H9 (cell line): ENCODE measurements around the gene LRP1B. TPM values are rescaled to one million over a fixed set of nuclear protein-coding genes. Genes with fewer than 3 reads are reported as not detected.

Source experiments
- DNase-seq: peaks from one replicate; pipeline ENCODE4 v3.0.0-alpha.2; 2017
- H2AFZ ChIP-seq: one replicate; pipeline ENCODE4 v1.6.1; 2013; ENCODE audit warnings: mild to moderate bottlenecking, low read length, control low read depth, moderate library complexity
- H2AK5ac ChIP-seq: 2 replicates; pipeline ENCODE4 v1.6.1; 2013; ENCODE audit warnings: low read length, control low read depth, mixed read lengths; ENCODE audit not compliant: insufficient read length
- H2BK120ac ChIP-seq: one replicate; pipeline ENCODE4 v1.6.1; 2013; ENCODE audit warnings: low read depth, mild to moderate bottlenecking, low read length, control low read depth, inconsistent platforms; ENCODE audit not compliant: poor library complexity, severe bottlenecking
- H2BK12ac ChIP-seq: 2 replicates; pipeline ENCODE4 v1.6.1; 2013; ENCODE audit warnings: low read length, control low read depth, mixed read lengths, low read depth; ENCODE audit not compliant: insufficient read length
- H2BK15ac ChIP-seq: 2 replicates; pipeline ENCODE4 v1.6.1; 2013; ENCODE audit warnings: low read depth, low read length, control low read depth
- H2BK20ac ChIP-seq: one replicate; pipeline ENCODE4 v1.6.1; 2013; ENCODE audit warnings: low read depth, mild to moderate bottlenecking, low read length, control low read depth, inconsistent platforms; ENCODE audit not compliant: poor library complexity, severe bottlenecking
- H2BK5ac ChIP-seq: 2 replicates; pipeline ENCODE4 v1.6.1; 2013; ENCODE audit warnings: low read length, control low read depth, mixed read lengths; ENCODE audit not compliant: insufficient read length
- H3K14ac ChIP-seq: 2 replicates; pipeline ENCODE4 v1.6.1; 2013; ENCODE audit warnings: low read length, control low read depth; ENCODE audit not compliant: insufficient read depth
- H3K18ac ChIP-seq: 2 replicates; pipeline ENCODE4 v1.6.1; 2013; ENCODE audit warnings: low read depth, mild to moderate bottlenecking, mixed read lengths, low read length, control low read depth; ENCODE audit not compliant: insufficient read length
- H3K23ac ChIP-seq: 2 replicates; pipeline ENCODE4 v1.6.1; 2013; ENCODE audit warnings: low read length, control low read depth, mixed read lengths, low read depth; ENCODE audit not compliant: insufficient read length
- H3K23me2 ChIP-seq: 2 replicates; pipeline ENCODE4 v1.6.1; 2013; ENCODE audit warnings: low read depth, mild to moderate bottlenecking, mixed read lengths, low read length, control low read depth; ENCODE audit not compliant: insufficient read length, poor library complexity, severe bottlenecking
- H3K27ac ChIP-seq: 2 replicates; pipeline ENCODE4 v1.5.1; 2013; ENCODE audit warnings: low read length, control low read depth, mixed read lengths, low read depth; ENCODE audit not compliant: insufficient read length
- H3K27me3 ChIP-seq: 2 replicates; pipeline ENCODE4 v1.6.1; 2013; ENCODE audit warnings: low read length, control low read depth, inconsistent platforms; ENCODE audit not compliant: insufficient read depth
- H3K4ac ChIP-seq: 2 replicates; pipeline ENCODE4 v1.6.1; 2013; ENCODE audit warnings: low read depth, mild to moderate bottlenecking, control low read depth, inconsistent platforms, low read length, moderate library complexity
- H3K4me1 ChIP-seq: 2 replicates; pipeline ENCODE4 v1.6.1; 2013; ENCODE audit warnings: low read length, control low read depth, inconsistent platforms; ENCODE audit not compliant: insufficient read depth
- H3K4me2 ChIP-seq: 2 replicates; pipeline ENCODE4 v1.6.1; 2013; ENCODE audit warnings: low read length, control low read depth, mixed read lengths; ENCODE audit not compliant: insufficient read length, insufficient read depth
- H3K56ac ChIP-seq: 2 replicates; pipeline ENCODE4 v1.6.1; 2013; ENCODE audit warnings: low read depth, mild to moderate bottlenecking, mixed read lengths, low read length, control low read depth; ENCODE audit not compliant: insufficient read length
- H3K79me1 ChIP-seq: 2 replicates; pipeline ENCODE4 v1.6.1; 2013; ENCODE audit warnings: low read depth, mild to moderate bottlenecking, moderate library complexity, low read length, control low read depth, inconsistent platforms; ENCODE audit not compliant: insufficient read depth, poor library complexity, severe bottlenecking
- H3K79me2 ChIP-seq: 2 replicates; pipeline ENCODE4 v1.6.1; 2013; ENCODE audit warnings: low read length, control low read depth, inconsistent platforms; ENCODE audit not compliant: insufficient read depth
- H3K9ac ChIP-seq: 2 replicates; pipeline ENCODE4 v1.6.1; 2013; ENCODE audit warnings: low read length, control low read depth, mixed read lengths; ENCODE audit not compliant: insufficient read length; ENCODE audit errors: extremely low read depth
- H3K9me3 ChIP-seq: one replicate; pipeline ENCODE4 v1.6.1; 2013; ENCODE audit warnings: low read depth, low read length, inconsistent platforms; ENCODE audit not compliant: control insufficient read depth
- H3T11ph ChIP-seq: one replicate; pipeline ENCODE4 v1.6.1; 2013; ENCODE audit warnings: mild to moderate bottlenecking, low read length, control low read depth, inconsistent platforms
- H4K20me1 ChIP-seq: one replicate; pipeline ENCODE4 v1.6.1; 2013; ENCODE audit not compliant: control insufficient read depth, insufficient read length, insufficient read depth
- H4K5ac ChIP-seq: 2 replicates; pipeline ENCODE4 v1.6.1; 2013; ENCODE audit warnings: low read depth, mild to moderate bottlenecking, mixed read lengths, low read length, control low read depth; ENCODE audit not compliant: insufficient read length
- H4K8ac ChIP-seq: replicated peaks from 2 replicates; pipeline ENCODE4 v1.6.1; 2013; ENCODE audit warnings: low read length, control low read depth, mixed read lengths, low read depth; ENCODE audit not compliant: insufficient read length
- H4K91ac ChIP-seq: 2 replicates; pipeline ENCODE4 v1.6.1; 2013; ENCODE audit warnings: low read depth, mild to moderate bottlenecking, moderate library complexity, mixed read lengths, low read length, control low read depth; ENCODE audit not compliant: insufficient read length
- H3K27ac Mint-ChIP-seq, 3 experiments: 2 replicates in 2 of 3; 3 replicates in 1 of 3; pipeline ENCODE4 v1.8.0; 2020 to 2021; ENCODE audit warnings: mixed read lengths in 3 of 3, mild to moderate bottlenecking in 1 of 3, moderate library complexity in 1 of 3
- H3K27me3 Mint-ChIP-seq: 2 replicates; pipeline ENCODE4 v1.8.0; 2021; ENCODE audit warnings: low read depth, mild to moderate bottlenecking, moderate library complexity, mixed read lengths
- H3K36me3 Mint-ChIP-seq, 3 experiments: 2 replicates in 2 of 3; 3 replicates in 1 of 3; pipeline ENCODE4 v1.8.0; 2020 to 2021; ENCODE audit warnings: low read depth in 3 of 3, mixed read lengths in 3 of 3; ENCODE audit not compliant: insufficient read depth in 1 of 3
- H3K4me1 Mint-ChIP-seq, 2 experiments: 2 replicates each; pipeline ENCODE4 v1.8.0; 2020; ENCODE audit warnings: mixed read lengths in 2 of 2
- H3K4me3 Mint-ChIP-seq, 2 experiments: 2 replicates in 1 of 2; 3 replicates in 1 of 2; pipeline ENCODE4 v1.8.0; 2020 to 2021; ENCODE audit warnings: mild to moderate bottlenecking in 2 of 2, mixed read lengths in 2 of 2, moderate library complexity in 1 of 2
- H3K9me3 Mint-ChIP-seq, 2 experiments: 2 replicates in 1 of 2; 3 replicates in 1 of 2; pipeline ENCODE4 v1.8.0; 2020; ENCODE audit warnings: mild to moderate bottlenecking in 2 of 2, mixed read lengths in 2 of 2, moderate library complexity in 1 of 2
- CTCF ChIP-seq: fragments of 200-600 bp; sonication (generic); conservative IDR thresholded peaks from 3 replicates; pipeline ENCODE4 v1.8.0; 2021; ENCODE audit warnings: antibody characterized with exemption, mild to moderate bottlenecking
- WGBS: extraction: QIAGEN DNeasy Blood & Tissue Kit; methylation state at CpG from one replicate; pipeline ENCODE4 v1.1.7; 2013; ENCODE audit warnings: missing lambda C conversion rate, low lambda C conversion rate, mixed read lengths; ENCODE audit not compliant: insufficient read length; ENCODE audit errors: extremely low coverage; 5-methylcytosine and 5-hydroxymethylcytosine counted together
- total RNA-seq: library from RNA; stranded (reverse); gene quantifications from 2 replicates; pipeline ENCODE4 v1.2.1, GENCODE V29; 2021

The LRP1B gene
- total RNA-seq, 1 experiment from 2014 or later, result not detected

- Histone ChIP-seq H2AK5ac (no peak overlapping the region), H3K79me1 (no peaks in the 10 kb centered on the region), H2BK120ac (no peak overlapping the region), H2BK5ac (no peak overlapping the region), H4K5ac (no peak overlapping the region), H3K27me3 (no peaks in the 10 kb centered on the region), H3K27ac (no peak overlapping the region), H2BK12ac (no peak overlapping the region), H3K23ac (no peak overlapping the region), H3K4ac (no peak overlapping the region), H3K4me1 (no peaks in the 10 kb centered on the region), H4K8ac (no peak overlapping the region), H3K23me2 (no peaks in the 10 kb centered on the region), H3K14ac (no peak overlapping the region), H4K20me1 (no peaks in the 10 kb centered on the region), H3T11ph (no peak overlapping the region), H3K4me2 (no peak overlapping the region), H2BK15ac (no peak overlapping the region), H2AFZ (no peak overlapping the region), H3K56ac (no peak overlapping the region), H3K9me3 (peaks cover 6% of the 10 kb centered on the region), H3K18ac (no peak overlapping the region), H3K79me2 (no peaks in the 10 kb centered on the region), H4K91ac (no peak overlapping the region), H3K9ac (no peak overlapping the region), H2BK20ac (no peak overlapping the region)
- TF ChIP-seq CTCF, result no peak
- Mint-ChIP-seq H3K27ac (no peak overlapping the region), H3K9me3 (peaks cover 10 to 11% of the 10 kb centered on the region in 2 experiments; a peak in 4 of 5 replicates), H3K27me3 (no peaks in the 10 kb centered on the region), H3K4me3 (no peak overlapping the region), H3K36me3 (peaks cover 3 to 21% (median 9%) of the 10 kb centered on the region in 3 experiments; a peak in 5 of 7 replicates), H3K4me1 (peaks cover 0 to 6% of the 10 kb centered on the region in 2 experiments; a peak in 2 of 4 replicates)
- DNase-seq, result no peak
- no CpG with 5 or more reads among the region's 3 CpGs for WGBS
Measured at GRCh38 chr2:141591787-141592186, 539.0 kb downstream of the LRP1B start.
